GM12873 (cell line): ENCODE measurements around the gene RNU1-2.

Source experiments
- TF ChIP-seq, protein P1 (sequence below): IDR thresholded peaks from 2 replicates; pipeline ENCODE4 v1.5.1; 2012; ENCODE audit warnings: low read depth, mild to moderate bottlenecking, moderate library complexity, low read length, control low read depth; ENCODE audit not compliant: insufficient read depth; ENCODE audit errors: missing control alignments

The RNU1-2 gene

GRCh38 chr1:16938351-16939321, 42.9 kb downstream of the RNU1-2 start:
- TF ChIP-seq, protein P1, sequence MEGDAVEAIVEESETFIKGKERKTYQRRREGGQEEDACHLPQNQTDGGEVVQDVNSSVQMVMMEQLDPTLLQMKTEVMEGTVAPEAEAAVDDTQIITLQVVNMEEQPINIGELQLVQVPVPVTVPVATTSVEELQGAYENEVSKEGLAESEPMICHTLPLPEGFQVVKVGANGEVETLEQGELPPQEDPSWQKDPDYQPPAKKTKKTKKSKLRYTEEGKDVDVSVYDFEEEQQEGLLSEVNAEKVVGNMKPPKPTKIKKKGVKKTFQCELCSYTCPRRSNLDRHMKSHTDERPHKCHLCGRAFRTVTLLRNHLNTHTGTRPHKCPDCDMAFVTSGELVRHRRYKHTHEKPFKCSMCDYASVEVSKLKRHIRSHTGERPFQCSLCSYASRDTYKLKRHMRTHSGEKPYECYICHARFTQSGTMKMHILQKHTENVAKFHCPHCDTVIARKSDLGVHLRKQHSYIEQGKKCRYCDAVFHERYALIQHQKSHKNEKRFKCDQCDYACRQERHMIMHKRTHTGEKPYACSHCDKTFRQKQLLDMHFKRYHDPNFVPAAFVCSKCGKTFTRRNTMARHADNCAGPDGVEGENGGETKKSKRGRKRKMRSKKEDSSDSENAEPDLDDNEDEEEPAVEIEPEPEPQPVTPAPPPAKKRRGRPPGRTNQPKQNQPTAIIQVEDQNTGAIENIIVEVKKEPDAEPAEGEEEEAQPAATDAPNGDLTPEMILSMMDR, result no peak

- TF ChIP-seq, protein P1, result no peak
Measured at GRCh38 chr1:16944038-16944437, 48.3 kb downstream of the RNU1-2 start.
